ENCODE measurements around the gene TMEM191B.
"Not testable (repeated sequence)": the region's sequence is repeated elsewhere in the genome, so short reads cannot be mapped to it uniquely, and the experiment has no call there.

- TF ChIP-seq EZH2 (IDR thresholded peaks at IDR 0.05; ENCODE audit: insufficient read depth, low read length); CTCF (IDR thresholded peaks at IDR 0.05; ENCODE audit: insufficient read depth, low read depth, low read length): not testable (repeated sequence)
Observed at GRCh38 chr22:18577847-18578246, 50.2 kb downstream of the TMEM191B start.
